Measurements from ENCODE around the gene CYP26B1. TPM values are rescaled to one million over a fixed set of nuclear protein-coding genes. Genes with fewer than 3 reads are reported as not detected.

Gene CYP26B1
- total RNA-seq, 2 donors from 2014 or later = 0.52 to 4.9 TPM

DNA sequence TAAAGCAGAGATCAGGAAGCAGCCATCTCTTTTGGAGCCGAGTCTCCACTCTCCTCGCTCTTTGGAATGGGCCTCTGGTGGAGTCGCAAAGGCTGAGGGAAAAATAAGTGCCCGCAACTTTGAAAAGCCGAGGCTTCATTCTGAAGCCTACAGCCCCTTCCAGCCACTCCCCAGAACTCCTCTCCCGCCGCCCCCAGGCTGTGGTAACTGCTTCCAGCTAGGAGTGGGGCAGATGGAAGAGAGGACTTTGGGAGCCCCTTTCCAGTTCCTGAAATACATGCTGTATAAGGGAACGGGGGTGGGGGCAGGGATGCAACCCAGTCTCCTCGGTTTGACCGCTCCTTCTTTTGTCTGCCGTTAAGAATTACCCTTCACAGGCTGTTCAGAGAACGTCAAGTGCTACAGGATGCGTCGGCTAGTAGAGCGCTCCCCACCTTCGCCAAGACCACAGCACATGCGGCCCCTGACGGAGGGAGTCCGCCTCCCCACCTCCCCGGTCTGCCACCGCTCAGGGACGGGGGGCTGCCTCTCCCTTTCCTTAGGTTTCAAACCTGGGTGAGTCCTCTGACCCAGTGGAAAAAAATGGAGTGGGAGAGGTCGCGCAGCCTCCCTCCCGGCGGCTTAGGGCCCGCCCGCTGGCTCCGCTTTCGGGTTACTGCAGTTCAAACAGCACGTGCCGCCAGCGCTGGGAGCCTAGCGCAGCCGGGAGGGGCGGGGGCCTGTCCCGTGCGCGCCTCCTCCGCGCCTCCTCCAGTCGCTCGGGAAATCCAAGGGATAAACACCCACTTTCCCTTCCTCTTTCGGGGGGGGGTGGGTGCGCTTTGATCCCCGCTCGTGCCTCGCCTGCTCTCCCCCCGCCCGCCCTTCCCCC, 4.9 kb downstream of the CYP26B1 start:
- Histone ChIP-seq H3K9me3 (peaks cover 0 to 8% (median 0%) of the 10 kb centered on the region in 3 donors), H3K4me1 (peaks cover 53% of the 10 kb centered on the region), H3K27ac (no peak overlapping the region), H3K27me3 (peaks cover 0 to 36% of the 10 kb centered on the region in 2 donors), H3K4me3 (no peak overlapping the region), H3K36me3 (replicated peaks in 1 of 2; ENCODE audit: insufficient read depth in 1 of 2, low read depth in 2 of 2) (no peaks in the 10 kb centered on the region)
- DNase-seq = peak; percentile 13 to 56 (median 41)
- intact Hi-C loops (cut with DNase I) = no loop called here
- no peak for TF ChIP-seq POLR2A (IDR thresholded peaks at IDR 0.05)
- TF ChIP-seq, protein P1, sequence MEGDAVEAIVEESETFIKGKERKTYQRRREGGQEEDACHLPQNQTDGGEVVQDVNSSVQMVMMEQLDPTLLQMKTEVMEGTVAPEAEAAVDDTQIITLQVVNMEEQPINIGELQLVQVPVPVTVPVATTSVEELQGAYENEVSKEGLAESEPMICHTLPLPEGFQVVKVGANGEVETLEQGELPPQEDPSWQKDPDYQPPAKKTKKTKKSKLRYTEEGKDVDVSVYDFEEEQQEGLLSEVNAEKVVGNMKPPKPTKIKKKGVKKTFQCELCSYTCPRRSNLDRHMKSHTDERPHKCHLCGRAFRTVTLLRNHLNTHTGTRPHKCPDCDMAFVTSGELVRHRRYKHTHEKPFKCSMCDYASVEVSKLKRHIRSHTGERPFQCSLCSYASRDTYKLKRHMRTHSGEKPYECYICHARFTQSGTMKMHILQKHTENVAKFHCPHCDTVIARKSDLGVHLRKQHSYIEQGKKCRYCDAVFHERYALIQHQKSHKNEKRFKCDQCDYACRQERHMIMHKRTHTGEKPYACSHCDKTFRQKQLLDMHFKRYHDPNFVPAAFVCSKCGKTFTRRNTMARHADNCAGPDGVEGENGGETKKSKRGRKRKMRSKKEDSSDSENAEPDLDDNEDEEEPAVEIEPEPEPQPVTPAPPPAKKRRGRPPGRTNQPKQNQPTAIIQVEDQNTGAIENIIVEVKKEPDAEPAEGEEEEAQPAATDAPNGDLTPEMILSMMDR (IDR thresholded peaks at IDR 0.05) = no peak
- 26 to 45% methylated on average over 39 to 50 of the region's 50 CpGs for WGBS, 2 donors
- peak; percentile 35 for ATAC-seq

DNA sequence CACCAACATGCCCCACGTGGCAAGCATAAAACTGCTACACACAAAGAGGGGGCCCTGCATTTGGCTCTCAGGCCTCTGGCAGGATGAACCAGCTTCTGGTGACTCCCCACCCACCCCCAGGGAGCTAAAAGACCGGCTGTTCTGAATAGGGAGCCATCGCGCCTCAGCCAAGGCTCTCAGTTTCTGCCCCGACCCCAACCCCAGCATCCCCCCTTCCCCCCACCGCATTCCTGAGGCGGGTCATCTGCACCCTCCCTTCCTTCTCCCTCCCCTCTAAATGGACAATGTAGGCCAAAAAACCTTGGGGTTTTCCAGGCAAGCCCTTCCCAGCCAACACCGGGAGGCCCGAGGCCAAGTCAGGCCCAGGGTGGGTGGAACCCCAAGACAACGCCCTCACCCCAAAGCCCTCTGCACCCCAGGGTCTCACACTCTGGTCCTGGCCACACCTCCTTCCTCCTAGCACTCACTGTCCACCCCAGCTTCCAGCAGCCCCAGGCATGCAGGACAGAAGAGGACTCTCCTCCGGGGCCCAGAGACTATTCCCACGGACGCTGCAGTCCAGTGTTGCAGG, 5.7 kb downstream of the CYP26B1 start:
- no peak overlapping the region for H3K27ac ChIP-seq
- peaks cover 0 to 28% of the 10 kb centered on the region in 2 donors for H3K27me3 ChIP-seq
- peaks cover 0 to 8% (median 0%) of the 10 kb centered on the region in 3 donors for H3K9me3 ChIP-seq
- no peaks in the 10 kb centered on the region for H3K36me3 ChIP-seq (replicated peaks in 1 of 2; ENCODE audit: insufficient read depth in 1 of 2, low read depth in 2 of 2)
- DNase-seq (peak in 3 of 4 donors; percentile 1 to 7 (median 2)), ATAC-seq (no peak)
- H3K4me1 ChIP-seq = peaks cover 52% of the 10 kb centered on the region
- H3K4me3 ChIP-seq = no peak overlapping the region
- 82 to 84% methylated on average over 13 of the region's 13 CpGs for WGBS, 2 donors
- intact Hi-C loops (cut with DNase I) = no loop called here
- TF ChIP-seq, protein P1 (IDR thresholded peaks at IDR 0.05) = no peak
- TF ChIP-seq POLR2A (IDR thresholded peaks at IDR 0.05) = no peak

DNA sequence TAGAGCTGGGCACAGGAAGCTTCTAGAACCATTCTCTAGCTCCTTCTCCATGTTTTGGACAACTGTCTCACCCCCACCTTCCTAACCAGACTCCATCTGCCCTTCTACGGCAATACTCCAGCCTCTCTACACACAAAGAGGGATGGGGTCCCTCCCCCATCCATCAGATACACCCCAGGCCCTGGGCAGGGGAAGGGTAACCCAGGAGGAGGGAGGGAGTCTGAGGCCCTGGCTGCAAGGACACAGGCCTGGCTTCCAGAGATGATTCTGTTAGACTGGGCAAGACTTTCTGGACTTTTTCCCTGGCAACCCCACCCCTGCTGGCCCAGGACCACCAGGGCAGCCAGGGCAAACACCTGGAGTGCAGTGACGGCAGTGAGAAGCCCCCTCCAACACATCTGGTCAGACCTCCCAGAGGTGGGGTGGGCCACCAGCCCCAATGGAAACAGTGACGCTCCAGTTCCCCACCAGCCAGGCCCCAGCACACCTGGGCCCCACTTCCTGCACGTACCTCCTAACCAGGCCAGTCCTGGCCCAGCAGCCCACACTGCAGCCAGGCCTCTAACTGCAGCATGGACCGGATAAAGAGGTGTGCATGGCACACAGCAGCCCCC, 6.5 kb downstream of the CYP26B1 start:
- 83 to 93% methylated on average over 2 to 5 of the region's 5 CpGs for WGBS, 2 donors
- Histone ChIP-seq H3K9me3 (peaks cover 0 to under 1% (median 0%) of the 10 kb centered on the region in 3 donors), H3K27ac (no peak overlapping the region), H3K27me3 (peaks cover 0 to 19% of the 10 kb centered on the region in 2 donors), H3K36me3 (replicated peaks in 1 of 2; ENCODE audit: insufficient read depth in 1 of 2, low read depth in 2 of 2) (no peaks in the 10 kb centered on the region), H3K4me1 (peaks cover 47% of the 10 kb centered on the region), H3K4me3 (no peak overlapping the region)
- DNase-seq = peak in 2 of 4 donors; percentile 3 to 7
- TF ChIP-seq, protein P1 (IDR thresholded peaks at IDR 0.05) = no peak
- no peak for TF ChIP-seq POLR2A (IDR thresholded peaks at IDR 0.05)
- intact Hi-C loops (cut with DNase I) = no loop called here
- ATAC-seq = no peak

DNA sequence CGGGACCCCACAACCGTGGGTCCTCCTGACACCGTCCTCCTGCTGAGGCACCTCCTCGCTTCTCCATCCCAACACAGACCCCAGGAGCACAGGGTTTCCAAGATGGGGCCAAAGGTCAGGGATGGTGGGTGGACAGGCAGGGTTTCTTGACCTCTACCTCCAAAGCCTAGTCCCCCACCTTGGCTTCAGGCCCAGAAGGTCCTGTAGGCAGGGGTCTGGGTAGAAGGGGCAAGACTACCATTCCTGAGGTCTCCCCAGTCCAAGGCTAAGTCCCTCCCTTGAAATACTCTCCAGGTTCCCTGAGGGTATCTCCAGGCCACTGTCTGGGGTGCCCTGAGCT, 7.1 kb downstream of the CYP26B1 start:
- WGBS, 2 donors = 76% methylated on average over 4 of the region's 4 CpGs; no CpG with 5 or more reads in 1 of the 2 donors
- Histone ChIP-seq H3K4me3 (no peak overlapping the region), H3K27me3 (peaks cover 0 to 14% of the 10 kb centered on the region in 2 donors), H3K36me3 (replicated peaks in 1 of 2; ENCODE audit: insufficient read depth in 1 of 2, low read depth in 2 of 2) (no peaks in the 10 kb centered on the region), H3K4me1 (peaks cover 42% of the 10 kb centered on the region), H3K27ac (no peak overlapping the region), H3K9me3 (no peaks in the 10 kb centered on the region)
- DNase-seq = peak in 2 of 4 donors; percentile 0 to 4
- intact Hi-C loops (cut with DNase I) = no loop called here
- ATAC-seq = no peak
- TF ChIP-seq POLR2A (IDR thresholded peaks at IDR 0.05) = no peak
- TF ChIP-seq, protein P1 (IDR thresholded peaks at IDR 0.05) = no peak

All from body of pancreas (tissue), 4 donors.